HL-60 (cell line): Measurements from ENCODE around the gene ARIH1.

Experiments
- GABPA ChIP-seq: IDR thresholded peaks from 2 replicates; pipeline ENCODE4 v1.6.1; 2012; ENCODE audit warnings: low read depth
- POLR2AphosphoS5 ChIP-seq: IDR thresholded peaks from 2 replicates; pipeline ENCODE4 v1.6.1; 2012; ENCODE audit warnings: low read depth
- SPI1 ChIP-seq: IDR thresholded peaks from 2 replicates; pipeline ENCODE4 v1.6.1; 2012; ENCODE audit warnings: low read depth, mild to moderate bottlenecking, borderline replicate concordance
- TF ChIP-seq, protein P1 (sequence below): IDR thresholded peaks from one replicate; pipeline ENCODE4 v1.5.1; 2011; ENCODE audit warnings: low read length, control low read depth, inconsistent platforms; ENCODE audit not compliant: insufficient read depth
- TF ChIP-seq, protein P2 (sequence below): IDR thresholded peaks from 2 replicates; pipeline ENCODE4 v1.6.1; 2012; ENCODE audit warnings: low read depth; ENCODE audit not compliant: insufficient replicate concordance

DNA sequence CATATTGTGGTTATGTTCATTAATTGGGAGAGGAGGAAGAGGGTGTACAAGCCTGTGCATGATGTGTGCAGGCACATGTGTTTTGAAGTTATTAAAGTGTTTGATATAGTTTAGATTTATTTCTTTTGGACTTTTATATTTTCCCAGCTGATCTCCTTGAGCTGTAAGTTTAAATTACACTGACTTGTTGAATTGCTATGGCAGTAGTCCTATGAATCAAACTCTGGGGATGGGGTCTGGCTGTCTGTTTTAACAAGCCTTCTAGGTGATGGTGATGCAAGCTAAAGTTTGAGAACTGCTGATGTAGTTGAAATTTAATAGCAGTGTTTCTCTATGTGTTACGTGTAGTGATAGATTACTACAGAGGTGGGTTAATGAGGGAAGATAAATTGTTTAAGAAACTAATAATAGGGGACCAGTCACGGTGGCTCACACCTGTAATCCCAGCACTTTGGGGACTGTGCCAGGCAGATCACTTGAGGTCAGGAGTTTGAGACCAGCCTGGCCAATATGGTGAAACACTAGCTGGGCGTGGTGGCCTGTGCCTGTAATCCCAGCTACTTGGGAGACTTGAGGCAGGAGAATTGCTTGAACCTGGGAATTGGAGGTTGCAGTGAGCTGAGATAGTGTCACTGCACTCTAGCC lies 7.0 kb downstream of the ARIH1 start:
- TF ChIP-seq, protein P1, sequence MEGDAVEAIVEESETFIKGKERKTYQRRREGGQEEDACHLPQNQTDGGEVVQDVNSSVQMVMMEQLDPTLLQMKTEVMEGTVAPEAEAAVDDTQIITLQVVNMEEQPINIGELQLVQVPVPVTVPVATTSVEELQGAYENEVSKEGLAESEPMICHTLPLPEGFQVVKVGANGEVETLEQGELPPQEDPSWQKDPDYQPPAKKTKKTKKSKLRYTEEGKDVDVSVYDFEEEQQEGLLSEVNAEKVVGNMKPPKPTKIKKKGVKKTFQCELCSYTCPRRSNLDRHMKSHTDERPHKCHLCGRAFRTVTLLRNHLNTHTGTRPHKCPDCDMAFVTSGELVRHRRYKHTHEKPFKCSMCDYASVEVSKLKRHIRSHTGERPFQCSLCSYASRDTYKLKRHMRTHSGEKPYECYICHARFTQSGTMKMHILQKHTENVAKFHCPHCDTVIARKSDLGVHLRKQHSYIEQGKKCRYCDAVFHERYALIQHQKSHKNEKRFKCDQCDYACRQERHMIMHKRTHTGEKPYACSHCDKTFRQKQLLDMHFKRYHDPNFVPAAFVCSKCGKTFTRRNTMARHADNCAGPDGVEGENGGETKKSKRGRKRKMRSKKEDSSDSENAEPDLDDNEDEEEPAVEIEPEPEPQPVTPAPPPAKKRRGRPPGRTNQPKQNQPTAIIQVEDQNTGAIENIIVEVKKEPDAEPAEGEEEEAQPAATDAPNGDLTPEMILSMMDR, result no peak
- TF ChIP-seq POLR2AphosphoS5 (no peak), SPI1 (no peak), GABPA (no peak)
- TF ChIP-seq, protein P2, sequence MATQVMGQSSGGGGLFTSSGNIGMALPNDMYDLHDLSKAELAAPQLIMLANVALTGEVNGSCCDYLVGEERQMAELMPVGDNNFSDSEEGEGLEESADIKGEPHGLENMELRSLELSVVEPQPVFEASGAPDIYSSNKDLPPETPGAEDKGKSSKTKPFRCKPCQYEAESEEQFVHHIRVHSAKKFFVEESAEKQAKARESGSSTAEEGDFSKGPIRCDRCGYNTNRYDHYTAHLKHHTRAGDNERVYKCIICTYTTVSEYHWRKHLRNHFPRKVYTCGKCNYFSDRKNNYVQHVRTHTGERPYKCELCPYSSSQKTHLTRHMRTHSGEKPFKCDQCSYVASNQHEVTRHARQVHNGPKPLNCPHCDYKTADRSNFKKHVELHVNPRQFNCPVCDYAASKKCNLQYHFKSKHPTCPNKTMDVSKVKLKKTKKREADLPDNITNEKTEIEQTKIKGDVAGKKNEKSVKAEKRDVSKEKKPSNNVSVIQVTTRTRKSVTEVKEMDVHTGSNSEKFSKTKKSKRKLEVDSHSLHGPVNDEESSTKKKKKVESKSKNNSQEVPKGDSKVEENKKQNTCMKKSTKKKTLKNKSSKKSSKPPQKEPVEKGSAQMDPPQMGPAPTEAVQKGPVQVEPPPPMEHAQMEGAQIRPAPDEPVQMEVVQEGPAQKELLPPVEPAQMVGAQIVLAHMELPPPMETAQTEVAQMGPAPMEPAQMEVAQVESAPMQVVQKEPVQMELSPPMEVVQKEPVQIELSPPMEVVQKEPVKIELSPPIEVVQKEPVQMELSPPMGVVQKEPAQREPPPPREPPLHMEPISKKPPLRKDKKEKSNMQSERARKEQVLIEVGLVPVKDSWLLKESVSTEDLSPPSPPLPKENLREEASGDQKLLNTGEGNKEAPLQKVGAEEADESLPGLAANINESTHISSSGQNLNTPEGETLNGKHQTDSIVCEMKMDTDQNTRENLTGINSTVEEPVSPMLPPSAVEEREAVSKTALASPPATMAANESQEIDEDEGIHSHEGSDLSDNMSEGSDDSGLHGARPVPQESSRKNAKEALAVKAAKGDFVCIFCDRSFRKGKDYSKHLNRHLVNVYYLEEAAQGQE, result no peak
